ENCODE results near the gene WNT3.

DNA sequence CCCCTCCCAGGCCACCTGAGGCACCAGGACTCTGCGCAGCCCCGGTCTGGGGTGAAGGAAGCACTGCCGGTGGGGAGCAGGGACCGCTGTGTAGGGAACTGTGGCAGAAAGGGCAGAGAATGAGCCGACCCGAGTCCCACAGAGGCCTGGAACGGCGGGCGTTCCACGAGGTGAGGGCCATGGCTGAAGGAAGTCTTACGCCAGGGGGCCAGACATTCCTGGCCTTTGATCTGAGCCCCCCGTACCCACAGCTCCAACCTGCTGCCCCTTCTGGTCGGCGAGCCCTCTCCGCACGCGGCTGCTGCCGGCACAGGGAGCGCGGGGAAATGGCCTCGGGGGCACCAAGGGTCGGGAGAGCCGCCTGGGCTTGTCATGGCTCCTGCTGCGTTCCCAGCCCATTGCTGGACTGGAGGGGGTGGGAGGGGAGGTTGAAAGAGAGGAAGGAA is 1.4 kb upstream of the WNT3 start:
- TF ChIP-seq ZNF274 (IDR thresholded peaks at IDR 0.05; ENCODE audit: low read depth, low read length) (no peak), YY1 (IDR thresholded peaks at IDR 0.05; ENCODE audit: insufficient read depth, insufficient read length) (no peak)
